A172 (cell line): ENCODE measurements around the gene RABEP1. TPM values are rescaled to one million over a fixed set of nuclear protein-coding genes. Genes with fewer than 3 reads are reported as not detected.
"Not testable (repeated sequence)": the region's sequence is repeated elsewhere in the genome, so short reads cannot be mapped to it uniquely, and the experiment has no call there.

Experiments used
- DNase-seq: peaks from one replicate; pipeline ENCODE4 v3.0.0-alpha.2; 2015; ENCODE audit warnings: low spot score
- total RNA-seq: library from RNA; depleted of rRNA; stranded (reverse); fragments of >200 nt; shearing (Covaris generic); gene quantifications from 2 replicates; pipeline ENCODE4 v1.2.3, GENCODE V29; 2014; rRNA removed

RABEP1 gene
- total RNA-seq, 1 experiment from 2014 or later = 60.9 TPM

GRCh38 chr17:5424909-5425308 lies 142.8 kb downstream of the RABEP1 start:
- DNase-seq = no peak

- DNase-seq = no peak
These were observed 143.7 kb downstream of the RABEP1 start for GRCh38 chr17:5425826-5426225.

- DNase-seq = no peak
These were observed 147.3 kb downstream of the RABEP1 start for GRCh38 chr17:5429191-5429887.

GRCh38 chr17:5430413-5430999 lies 148.4 kb downstream of the RABEP1 start:
- DNase-seq = no peak

GRCh38 chr17:5431234-5431633 lies 149.2 kb downstream of the RABEP1 start:
- not testable (repeated sequence) for DNase-seq

GRCh38 chr17:5431949-5432556 lies 150.0 kb downstream of the RABEP1 start:
- no peak for DNase-seq

GRCh38 chr17:5434984-5435383 lies 152.9 kb downstream of the RABEP1 start:
- no peak for DNase-seq

Other genes with a start within 250 kb of the RABEP1 start
- gene SLC52A1, start 246.9 kb upstream of the RABEP1 start, total RNA-seq = 0.05 and 0.16 TPM in 2 replicates
- 0.72 and 1.1 TPM in 2 replicates for gene ZFP3, start 203.8 kb upstream of the RABEP1 start, total RNA-seq
- gene ZNF232, start 170.4 kb upstream of the RABEP1 start, total RNA-seq = not detected in 2 replicates
- gene USP6, start 166.3 kb upstream of the RABEP1 start, total RNA-seq = 0.07 TPM in 1 of 2 replicates, not detected in the other
- 16.1 and 20.9 TPM in 2 replicates for gene ZNF594, start 90.4 kb upstream of the RABEP1 start, total RNA-seq
- gene SCIMP, start 47.4 kb upstream of the RABEP1 start, total RNA-seq = not detected in 2 replicates
- gene NUP88, start 137.4 kb downstream of the RABEP1 start, total RNA-seq = 162 and 167 TPM in 2 replicates
- gene RPAIN, start 137.9 kb downstream of the RABEP1 start, total RNA-seq = 73.2 and 103 TPM in 2 replicates
- gene C1QBP, start 156.9 kb downstream of the RABEP1 start, total RNA-seq = 520 and 582 TPM in 2 replicates
- 9.1 and 11.0 TPM in 2 replicates for gene DHX33, start 186.7 kb downstream of the RABEP1 start, total RNA-seq
- gene DERL2, start 203.9 kb downstream of the RABEP1 start, total RNA-seq = 75.3 and 108 TPM in 2 replicates
- 24.0 and 27.4 TPM in 2 replicates for gene MIS12, start 204.3 kb downstream of the RABEP1 start, total RNA-seq